GM21723 (cell line): ENCODE results near the gene ABCA12.
A peak's percentile ranks its signal among the peaks of the same experiment; 100 is the strongest.
"Not testable (repeated sequence)": the region's sequence is repeated elsewhere in the genome, so short reads cannot be mapped to it uniquely, and the experiment has no call there.

Experiments
- ATAC-seq: cut with Tn5 transposase; IDR thresholded peaks from one replicate; pipeline ENCODE4 v1.9.1; 2021; ENCODE audit warnings: mild to moderate bottlenecking, moderate library complexity; ENCODE audit not compliant: unreplicated experiment

The ABCA12 gene, protein sequence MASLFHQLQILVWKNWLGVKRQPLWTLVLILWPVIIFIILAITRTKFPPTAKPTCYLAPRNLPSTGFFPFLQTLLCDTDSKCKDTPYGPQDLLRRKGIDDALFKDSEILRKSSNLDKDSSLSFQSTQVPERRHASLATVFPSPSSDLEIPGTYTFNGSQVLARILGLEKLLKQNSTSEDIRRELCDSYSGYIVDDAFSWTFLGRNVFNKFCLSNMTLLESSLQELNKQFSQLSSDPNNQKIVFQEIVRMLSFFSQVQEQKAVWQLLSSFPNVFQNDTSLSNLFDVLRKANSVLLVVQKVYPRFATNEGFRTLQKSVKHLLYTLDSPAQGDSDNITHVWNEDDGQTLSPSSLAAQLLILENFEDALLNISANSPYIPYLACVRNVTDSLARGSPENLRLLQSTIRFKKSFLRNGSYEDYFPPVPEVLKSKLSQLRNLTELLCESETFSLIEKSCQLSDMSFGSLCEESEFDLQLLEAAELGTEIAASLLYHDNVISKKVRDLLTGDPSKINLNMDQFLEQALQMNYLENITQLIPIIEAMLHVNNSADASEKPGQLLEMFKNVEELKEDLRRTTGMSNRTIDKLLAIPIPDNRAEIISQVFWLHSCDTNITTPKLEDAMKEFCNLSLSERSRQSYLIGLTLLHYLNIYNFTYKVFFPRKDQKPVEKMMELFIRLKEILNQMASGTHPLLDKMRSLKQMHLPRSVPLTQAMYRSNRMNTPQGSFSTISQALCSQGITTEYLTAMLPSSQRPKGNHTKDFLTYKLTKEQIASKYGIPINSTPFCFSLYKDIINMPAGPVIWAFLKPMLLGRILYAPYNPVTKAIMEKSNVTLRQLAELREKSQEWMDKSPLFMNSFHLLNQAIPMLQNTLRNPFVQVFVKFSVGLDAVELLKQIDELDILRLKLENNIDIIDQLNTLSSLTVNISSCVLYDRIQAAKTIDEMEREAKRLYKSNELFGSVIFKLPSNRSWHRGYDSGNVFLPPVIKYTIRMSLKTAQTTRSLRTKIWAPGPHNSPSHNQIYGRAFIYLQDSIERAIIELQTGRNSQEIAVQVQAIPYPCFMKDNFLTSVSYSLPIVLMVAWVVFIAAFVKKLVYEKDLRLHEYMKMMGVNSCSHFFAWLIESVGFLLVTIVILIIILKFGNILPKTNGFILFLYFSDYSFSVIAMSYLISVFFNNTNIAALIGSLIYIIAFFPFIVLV (N-terminal part only)

DNA sequence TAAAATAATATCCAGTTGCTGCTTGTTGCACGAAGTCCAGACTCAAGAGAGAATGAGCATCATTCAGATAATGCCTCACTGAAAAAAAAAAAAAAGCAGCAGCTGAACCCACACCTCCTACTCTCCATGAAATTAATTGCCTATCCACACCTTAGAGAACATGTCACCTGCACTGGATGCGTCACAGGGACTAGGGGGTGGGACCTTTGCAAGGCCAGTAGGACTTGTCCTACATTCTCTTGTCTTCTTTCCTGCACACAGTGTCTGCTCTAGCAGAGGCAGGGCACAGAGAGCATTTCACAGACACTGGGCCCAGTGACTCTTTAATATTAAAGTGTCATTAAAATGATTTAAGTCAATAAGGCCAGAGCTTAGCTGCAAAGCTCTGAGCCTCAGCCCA, at the start of gene ABCA12:
TSS of gene ABCA12 (minus strand) at position 148 of the 400 bp plus-strand sequence. CDS start 418 bp downstream, outside the sequence.
- no peak for ATAC-seq

DNA sequence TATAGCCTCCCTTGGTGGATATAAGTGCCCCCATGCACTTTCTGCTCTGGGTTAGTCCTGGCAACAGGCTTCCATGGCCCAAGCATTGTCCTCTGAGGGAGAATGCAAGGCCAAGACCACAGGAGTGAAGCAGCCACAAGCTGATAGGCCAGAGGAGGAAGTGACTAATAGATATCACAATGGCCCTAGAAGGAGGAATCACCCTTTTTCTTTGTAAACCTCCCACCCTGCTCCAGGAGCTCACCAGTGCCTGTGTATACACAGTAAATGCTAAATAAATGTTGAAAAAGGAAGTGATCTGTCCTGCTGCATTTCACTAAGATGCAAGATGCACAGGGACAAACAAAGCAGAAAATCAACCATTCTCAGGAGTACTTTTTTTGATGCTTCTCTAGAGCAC, 49.7 kb upstream of the ABCA12 start:
- ATAC-seq, result no peak

DNA sequence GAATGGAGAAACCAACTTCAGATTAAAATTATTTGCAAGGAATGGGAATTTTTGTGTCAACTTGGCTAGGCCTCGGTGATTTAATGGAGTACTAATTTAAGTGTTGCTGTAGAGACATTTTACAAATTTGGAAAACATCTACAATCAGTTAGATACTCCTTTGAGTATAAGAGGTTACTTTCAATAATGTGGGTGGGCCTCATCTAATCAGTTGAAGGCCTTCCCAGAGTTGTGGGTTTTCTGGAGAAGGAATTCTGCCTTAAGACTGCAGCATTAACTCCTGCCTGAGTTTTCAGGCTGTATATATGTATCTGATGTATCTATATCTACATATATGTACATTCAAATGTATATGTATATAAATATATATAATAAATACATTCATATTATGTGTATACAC, 47.6 kb upstream of the ABCA12 start:
- no peak for ATAC-seq

DNA sequence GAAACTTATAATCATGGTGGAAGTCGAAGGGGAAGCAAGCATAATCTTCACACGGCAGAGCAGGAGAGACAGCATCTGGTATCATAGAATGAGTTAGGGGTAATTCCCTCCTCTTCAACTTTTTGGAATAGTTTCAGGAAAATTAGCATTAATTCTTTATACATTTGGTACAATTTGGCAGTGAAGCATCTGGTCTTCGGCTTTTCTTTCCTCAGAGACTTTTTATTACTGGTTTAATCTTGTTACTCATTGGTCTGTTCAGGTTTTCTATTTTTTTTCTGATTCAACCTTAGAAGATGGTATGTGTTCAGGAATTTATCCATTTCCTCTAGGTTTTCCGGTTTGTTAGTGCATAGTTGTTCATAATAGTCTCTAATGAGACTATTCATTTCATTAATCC, 39.7 kb upstream of the ABCA12 start:
- no peak for ATAC-seq

DNA sequence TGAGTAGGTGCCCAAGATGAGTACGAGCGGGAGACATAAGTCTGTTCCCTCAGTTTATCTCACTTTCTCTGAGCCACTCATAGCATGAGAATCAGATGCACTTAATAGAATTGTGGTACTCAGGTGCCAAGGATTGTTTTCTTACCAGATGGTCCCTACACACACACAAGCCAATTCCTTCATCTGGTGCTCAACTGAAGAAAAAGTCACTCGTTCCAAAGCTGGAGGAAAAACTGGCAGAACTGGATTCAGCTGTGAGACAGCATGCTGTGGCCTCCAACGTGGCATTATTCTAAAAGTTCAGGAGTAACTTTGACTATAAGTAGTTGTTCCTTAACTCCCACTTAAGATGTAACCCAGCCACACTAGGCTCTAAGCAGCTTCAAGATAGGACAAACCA, 33.4 kb upstream of the ABCA12 start:
- ATAC-seq, result no peak

DNA sequence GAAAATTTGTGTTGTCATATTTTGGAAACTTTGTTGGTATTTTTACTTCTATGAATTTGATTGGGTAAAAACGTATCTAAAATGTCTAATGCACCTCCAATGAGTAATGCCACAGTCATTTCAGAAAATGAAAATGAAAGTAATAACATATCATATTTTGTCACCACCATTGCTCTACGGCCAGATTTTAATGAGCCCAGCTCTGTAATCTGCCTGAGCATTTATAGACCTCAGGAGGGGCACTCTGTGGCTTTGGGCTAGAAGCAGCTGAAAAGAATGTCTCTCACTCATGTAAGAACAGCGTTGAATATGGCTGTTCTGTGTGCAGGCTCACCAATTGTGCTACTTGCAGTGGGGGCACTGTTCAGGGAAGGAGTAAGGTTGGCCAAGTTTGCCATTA, 32.7 kb upstream of the ABCA12 start:
- ATAC-seq, result peak; percentile 80

DNA sequence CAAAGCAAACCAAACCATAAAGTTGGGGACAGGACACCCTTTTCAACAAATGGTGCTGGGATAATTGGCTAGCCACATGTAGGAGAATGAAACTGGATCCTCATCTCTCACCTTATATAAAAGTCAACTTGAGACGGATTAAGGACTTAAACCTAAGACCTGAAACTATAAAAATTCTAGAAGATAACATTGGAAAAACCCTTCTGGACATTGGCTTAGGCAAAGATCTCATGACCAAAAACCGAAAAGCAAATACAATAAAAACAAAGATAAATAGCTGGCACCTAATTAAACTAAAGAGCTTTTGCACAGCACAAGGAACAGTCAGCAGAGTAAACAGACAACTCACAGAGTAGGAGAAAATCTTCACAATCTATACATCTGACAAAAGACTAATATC, 28.1 kb upstream of the ABCA12 start:
- not testable (repeated sequence) for ATAC-seq

DNA sequence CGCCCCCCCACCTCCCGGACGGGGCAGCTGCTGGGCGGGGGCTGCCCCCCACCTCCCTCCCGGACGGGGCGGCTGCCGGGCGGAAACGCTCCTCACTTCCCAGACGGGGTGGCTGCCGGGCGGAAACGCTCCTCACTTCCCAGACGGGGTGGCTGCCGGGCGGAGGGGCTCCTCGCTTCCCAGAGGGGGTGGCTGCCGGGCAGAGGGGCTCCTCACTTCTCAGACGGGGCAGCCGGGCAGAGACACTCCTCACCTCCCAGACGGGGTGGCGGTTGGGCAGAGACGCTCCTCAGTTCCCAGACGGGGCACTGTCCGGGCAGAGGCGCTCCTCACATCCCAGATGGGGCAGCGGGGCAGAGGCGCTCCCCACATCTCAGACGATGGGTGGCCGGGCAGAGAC, 24.9 kb upstream of the ABCA12 start:
- not testable (repeated sequence) for ATAC-seq

DNA sequence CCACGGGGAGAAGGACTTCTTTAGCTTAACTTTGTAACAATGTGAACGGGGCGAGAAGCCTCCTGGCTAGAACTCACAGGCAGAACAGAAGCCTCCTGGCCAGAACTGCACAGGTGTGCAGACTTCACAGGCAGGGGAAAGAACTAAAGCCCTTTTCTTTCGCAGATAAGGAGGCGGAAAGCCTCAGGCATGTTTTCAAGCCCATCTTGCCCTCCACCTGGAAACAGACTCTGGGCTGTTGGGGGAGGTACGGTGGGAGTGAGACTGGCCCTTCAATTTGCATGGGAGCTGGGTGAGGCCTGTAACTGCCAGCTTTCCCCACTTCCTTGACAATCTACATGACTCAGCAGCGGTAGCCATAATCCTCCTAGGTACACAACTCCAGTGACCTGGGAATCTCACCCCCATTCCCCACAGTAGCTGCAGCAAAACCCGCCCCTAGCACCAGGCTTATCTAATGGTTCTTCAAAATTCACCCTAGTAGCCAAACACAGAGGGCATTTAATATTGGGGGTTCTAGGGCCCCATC, 22.9 kb upstream of the ABCA12 start:
- ATAC-seq, result no peak

DNA sequence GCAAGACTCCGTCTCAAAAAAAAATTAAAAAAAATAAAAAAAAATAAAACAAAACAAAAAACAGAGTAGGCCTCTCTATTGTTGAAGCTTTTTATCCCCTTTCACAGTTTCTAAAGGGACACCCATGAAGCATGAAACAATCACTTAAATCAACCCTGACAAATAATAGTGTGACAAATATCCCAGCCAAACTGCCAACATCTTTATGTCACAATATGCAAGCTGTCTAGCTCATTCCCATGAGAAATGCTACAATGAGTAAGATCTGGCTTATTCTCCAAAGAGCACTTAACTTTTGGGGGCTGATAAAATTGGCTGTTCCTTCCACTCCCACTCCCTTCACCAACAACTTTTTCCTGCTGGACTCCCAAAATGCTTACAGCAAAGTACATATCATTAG, 21.7 kb upstream of the ABCA12 start:
- no peak for ATAC-seq

DNA sequence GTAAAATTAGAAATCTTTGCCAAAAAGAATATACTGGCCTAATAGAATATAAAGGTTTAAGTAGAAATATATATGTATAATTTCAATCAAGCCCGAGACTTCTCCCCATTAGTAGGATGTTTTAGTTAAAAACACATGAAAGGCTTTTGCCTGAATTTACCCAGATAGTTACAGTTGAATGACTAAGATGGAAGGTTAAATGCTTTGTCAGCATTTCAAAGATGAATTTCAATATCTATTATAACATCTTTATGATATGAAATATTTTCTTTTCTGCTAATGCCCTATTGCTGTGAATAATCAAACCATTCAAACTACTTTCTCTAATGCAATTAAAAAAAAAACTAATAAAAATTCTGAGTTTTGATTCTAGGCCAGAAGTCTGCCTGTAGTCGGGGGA, 18.0 kb upstream of the ABCA12 start:
- no peak for ATAC-seq

DNA sequence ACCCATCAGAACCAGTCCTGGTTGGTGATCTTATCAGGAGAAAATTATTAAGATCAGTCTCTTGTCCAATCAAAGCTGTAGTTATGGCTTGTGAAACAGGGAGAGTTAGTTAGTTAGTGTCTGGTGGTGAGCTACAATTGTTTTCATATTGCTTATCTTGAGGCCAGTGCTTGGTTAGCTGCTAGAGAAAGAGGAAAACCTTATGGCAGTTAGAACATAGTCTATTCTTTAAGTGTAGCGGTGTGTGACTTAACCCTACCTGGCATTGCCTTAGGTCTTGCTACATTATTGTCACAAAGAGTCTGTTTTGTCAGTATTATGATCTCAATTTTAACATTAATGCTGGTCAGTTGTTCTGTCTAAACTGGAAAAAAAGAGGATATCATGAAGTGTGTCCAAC, 11.5 kb upstream of the ABCA12 start:
- ATAC-seq, result no peak

DNA sequence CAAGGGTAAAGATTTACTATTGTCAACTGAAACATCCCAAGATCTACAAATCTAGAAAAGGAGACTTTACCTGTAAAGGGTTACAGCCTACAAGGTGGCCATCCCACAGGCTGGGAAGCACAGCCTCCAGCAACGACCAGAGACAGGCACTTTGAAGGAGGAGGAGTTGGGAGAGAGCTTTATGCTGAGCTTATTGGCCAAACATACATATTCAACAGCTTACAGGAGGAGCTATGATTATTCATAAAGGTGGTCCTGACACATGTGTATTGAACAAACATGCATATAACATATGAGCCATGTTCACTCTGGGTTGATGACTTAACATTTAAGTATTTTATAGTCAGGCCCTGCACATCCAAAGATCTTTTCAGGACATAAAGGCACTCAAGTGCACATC, 11.1 kb upstream of the ABCA12 start:
- no peak for ATAC-seq

DNA sequence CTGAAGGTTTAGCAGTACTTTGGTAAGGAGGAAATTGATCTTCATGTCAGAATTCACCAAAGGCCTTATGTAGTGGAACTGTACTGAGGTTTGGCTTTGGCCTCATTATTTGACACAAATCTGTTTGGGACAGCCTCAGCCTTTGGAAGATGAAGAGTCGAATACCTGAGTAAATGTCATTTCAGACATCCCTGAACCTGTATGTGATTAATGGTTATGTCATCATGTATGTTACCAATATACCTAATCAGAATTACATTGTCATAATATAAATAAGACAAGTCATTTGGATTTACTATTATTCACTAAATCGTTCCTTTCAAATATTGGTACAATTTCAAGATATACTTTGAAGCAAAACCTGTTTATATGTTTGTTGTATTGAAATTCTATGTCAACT, 10.6 kb upstream of the ABCA12 start:
- no peak for ATAC-seq

DNA sequence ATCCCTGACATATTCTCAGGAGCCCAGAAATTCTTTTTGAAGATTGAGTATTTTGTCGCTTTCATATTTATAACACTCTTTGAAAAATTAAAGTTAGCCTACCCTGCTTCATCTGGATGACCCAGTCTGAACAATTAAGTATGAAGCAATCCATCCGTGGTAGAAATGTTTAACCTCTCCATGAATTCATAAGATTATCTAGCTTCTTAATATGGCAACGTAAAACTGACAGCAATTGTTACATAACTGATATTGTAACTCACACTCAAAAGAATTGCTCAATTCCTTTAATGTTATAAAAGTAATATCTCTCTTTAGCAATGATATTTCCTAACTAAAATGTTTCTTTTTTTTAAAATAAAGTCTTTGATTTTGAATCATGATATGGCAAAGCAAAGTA, 7.2 kb upstream of the ABCA12 start:
- ATAC-seq, result no peak

DNA sequence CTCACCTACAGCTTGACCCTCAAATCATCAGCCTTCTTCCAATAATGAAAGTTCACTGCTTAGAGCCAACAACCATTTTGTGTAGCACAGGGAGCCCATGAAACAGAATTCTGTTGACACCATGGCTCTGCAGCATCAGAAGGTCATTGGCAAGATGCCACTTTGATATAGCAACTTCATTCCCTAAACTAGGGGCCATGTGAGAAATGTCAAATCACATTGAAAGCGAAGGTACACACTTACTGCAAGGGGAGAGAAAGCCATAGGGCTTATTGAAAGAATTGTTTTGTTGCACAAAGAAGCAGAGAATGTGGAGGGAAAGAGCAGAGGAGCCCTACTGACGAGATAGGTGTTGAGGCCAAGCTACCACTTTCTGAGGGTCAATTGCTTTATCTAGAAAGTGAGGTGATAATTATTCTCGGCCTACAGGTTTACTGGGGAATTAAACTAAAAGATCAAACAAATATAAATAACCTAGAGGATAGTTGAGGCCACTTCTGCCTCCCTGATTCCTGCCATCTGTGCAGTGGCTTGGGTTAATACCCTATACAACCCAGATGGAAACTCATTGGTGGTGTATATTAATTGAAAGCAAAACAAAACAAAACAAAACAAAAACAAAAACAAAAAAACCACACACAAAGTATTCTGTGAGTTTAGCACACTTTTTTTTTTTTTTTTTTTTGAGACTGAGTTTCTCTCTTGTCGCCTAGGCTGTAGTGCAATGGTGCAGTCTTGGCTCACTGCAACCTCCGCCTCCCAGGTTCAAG, 5.9 kb upstream of the ABCA12 start:
- ATAC-seq, result no peak

DNA sequence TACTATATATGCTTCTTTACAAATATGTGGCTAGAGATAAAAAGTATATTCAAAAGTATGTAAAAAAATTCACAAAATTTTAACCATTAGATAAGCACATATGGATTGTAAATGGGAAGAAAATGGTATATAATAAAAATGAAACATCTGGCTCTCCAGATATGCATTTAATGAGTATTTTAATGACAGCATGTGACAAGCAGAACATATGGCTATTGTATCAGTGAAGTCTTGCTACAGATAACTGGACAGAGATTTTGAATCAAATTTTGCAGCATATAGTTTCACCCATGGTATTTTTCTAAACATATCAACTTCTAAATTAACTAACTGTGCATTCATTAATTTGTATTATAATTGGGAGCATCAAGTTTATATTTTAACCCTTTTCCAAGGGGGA, 5.0 kb upstream of the ABCA12 start:
- ATAC-seq, result no peak

DNA sequence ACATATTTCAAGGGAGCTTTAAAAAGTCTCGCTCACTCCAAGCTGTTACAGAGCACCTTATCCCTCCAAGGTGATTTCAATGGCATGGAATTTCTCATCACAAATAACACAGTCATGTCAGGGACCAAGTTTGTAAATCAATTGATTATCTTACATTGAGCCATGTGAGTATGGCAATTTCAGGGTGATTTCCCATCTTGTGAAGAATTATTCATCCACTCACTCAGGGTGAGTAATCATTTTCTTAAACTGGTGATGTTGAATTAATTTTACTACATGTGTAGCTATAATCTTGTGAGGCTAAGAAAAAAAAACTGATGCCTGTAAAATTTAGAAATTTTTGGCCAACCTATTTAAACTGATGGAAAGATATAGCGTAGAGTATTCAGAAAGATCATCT, 3.3 kb upstream of the ABCA12 start:
- ATAC-seq, result no peak

DNA sequence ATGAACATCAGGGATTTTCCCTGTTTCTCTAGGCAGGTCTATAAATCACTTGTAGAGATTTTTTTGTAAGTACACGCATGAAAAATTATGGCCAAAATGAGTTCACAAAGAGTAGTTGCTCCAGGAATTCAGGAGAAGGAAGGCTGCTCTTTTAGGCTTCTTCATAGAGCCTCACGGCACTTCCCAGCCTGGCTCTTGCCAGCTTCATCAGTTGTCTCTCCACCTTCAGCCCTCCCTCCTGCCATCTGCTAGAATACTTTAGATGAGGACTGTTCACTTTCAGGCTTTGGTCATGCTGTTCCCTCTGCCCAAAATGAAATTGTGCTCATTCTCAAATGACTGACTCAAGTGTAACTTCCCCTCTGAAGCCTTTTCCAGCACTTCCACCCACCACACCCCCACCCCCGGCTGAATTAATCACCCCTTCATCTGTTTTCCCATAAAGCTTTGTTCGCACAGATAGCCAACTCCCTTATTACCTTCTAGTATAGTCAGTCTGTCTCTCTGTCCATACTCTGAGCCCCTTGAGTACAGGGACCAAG, 1.8 kb upstream of the ABCA12 start:
- no peak for ATAC-seq

DNA sequence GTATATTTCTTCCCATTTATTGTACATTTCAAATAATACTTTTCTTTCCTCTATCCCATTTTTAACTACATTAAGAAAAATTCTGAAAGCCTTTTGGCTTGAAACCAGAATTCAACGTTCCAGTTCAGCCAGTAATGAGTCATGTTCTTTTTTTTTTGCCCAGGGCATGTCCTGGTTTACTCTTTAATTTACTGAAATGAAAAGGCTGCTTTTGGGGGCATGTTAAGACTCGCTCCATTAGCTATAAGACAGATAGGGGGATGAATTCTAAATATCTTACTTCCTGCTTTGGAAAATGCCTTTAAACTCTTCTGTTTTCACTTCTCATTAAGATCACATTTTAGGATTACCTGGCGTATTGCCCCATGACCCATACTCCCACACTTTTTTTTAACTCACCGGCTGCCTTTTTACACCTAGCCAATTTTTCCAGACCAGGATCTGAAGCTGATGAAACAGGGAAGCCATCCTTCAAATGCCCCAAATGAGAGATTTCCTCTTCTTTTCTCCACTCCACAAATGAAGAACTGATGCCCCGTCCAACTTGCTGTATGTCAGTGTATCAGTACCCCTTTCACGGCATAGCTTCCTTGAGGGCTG, 585 bp downstream of the ABCA12 start:
- ATAC-seq, result peak; percentile 50
